Measurements from ENCODE around the gene OXA1L.
"Not testable (repeated sequence)": the region's sequence is repeated elsewhere in the genome, so short reads cannot be mapped to it uniquely, and the experiment has no call there.

Gene OXA1L

GRCh38 chr14:22770481-22771187 is 4.1 kb downstream of the OXA1L start:
- no peak for DNase-seq

GRCh38 chr14:22772725-22773124 is 6.2 kb downstream of the OXA1L start:
- no peak for DNase-seq

- DNase-seq = no peak
These were observed 6.9 kb downstream of the OXA1L start for GRCh38 chr14:22773162-22774010.

GRCh38 chr14:22774011-22774706 is 7.7 kb downstream of the OXA1L start:
- no peak for DNase-seq

DNA sequence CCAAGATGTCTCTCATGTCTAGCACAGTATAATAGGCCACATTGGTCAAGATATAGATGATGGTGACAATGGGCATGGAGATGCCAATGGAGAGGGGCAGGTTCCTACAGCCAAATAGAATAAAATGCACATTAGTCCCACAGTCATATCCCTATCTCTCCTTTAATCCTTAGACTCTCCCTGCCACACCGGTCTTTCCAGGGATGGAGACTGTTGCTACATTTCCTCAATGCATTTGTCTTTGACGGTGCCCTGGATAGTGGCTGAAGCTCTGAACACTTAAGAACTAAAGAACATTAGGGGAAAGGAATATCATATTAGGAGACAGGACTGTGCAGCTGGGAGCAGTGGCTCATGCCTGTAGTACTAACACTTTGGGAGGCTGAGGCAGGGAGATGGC is 9.7 kb downstream of the OXA1L start:
- no peak for DNase-seq

DNA sequence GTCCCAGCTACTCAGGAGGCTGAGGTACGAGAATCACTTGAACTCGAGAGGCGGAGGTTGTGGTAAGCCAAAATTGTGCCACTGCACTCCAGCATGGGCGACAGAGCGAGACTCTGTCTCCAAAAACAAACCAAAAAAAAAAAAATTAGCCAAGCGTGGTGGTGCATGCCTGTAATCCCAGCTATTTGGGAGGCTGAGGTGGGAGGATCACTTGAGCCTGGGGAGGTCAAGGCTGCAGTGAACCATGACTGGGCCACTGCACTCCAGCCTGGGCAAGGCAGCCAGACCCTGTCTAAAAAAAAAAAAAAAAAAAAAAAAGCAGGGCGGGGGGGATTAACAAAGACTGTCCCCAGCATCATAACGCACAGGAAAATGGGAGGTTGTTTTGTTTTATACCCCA is 10.4 kb downstream of the OXA1L start:
- DNase-seq = not testable (repeated sequence)

DNA sequence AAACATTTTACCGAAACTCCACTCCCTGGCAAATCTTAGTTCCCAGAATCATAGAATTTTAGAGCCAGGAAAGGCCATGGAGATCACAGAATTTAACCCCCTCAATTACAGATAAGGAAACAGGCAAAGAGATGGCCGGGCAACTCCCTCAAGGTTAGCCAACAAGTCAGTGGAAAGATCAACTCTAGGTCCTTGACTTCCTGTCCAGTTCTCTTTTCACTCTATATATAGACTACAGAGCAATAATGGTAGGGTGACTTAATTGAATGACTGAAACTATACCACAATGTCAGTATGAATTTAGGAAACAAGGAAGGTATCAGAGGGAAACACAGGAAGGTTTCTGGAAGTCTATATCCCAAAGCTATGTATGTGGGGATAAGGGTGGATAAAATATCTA is 11.6 kb downstream of the OXA1L start:
- no peak for DNase-seq

GRCh38 chr14:22780105-22780679 is 13.7 kb downstream of the OXA1L start:
- no peak for DNase-seq

DNA sequence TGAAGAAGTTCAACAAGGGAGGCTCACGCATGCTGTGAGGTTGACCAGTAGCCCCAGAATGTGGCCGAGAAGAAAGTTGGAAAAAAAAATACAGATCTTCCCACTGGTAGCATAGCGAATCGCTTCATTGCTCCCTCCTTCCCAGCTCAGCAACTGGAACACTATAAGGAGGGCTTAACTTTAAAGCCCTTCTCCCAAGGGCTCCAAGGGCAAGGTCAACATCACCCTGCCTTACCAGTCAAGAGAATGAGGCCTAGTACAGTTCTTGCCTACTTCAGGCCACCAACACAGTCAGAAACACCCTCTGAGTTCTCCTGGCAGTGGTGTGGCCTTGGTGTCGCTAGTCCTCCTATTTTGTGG is 14.4 kb downstream of the OXA1L start:
- no peak for DNase-seq

- no peak for DNase-seq
These were observed 15.0 kb downstream of the OXA1L start for GRCh38 chr14:22781301-22781991.

GRCh38 chr14:22786685-22787084 is 20.2 kb downstream of the OXA1L start:
- no peak for DNase-seq

DNA sequence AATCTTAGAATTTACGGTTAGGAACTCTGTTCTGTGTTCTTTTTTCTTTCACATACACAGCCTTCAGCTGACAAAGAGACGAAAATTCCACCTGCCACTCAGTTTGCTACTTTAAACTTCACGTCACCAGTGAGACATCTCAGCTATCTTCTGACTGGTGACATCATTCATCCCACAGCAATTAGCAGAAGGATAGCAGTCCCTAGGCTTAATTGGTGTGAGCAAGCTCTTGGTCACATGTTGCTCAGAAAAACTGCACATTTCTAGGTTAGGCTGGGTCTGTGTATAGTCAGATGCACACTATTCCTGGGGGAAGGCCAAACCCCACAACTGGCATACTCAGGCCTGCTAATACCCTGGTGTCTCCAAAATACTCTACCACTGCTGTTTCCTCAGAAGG is 24.8 kb downstream of the OXA1L start:
- no peak for DNase-seq

DNA sequence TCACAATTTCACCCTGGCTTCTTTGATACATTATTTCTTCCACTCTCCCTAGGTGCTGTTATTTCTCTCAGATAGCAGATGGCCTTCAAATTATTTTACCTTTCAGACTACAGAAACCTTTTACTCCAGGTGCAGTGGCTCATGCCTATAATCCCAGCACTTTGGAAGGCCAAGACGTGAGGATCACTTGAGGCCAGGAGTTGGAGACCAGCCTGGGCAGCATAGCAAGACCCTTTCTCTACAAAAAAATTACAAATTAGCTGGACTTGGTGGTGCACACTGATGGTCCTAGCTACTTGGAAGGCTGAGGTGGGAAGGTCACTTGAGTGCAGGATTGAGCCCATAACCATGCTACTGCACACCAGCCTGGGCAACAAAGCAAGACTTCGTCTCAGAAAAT is 25.7 kb downstream of the OXA1L start:
- no peak for DNase-seq

GRCh38 chr14:22793550-22793949 is 27.1 kb downstream of the OXA1L start:
- not testable (repeated sequence) for DNase-seq

GRCh38 chr14:22793976-22794375 is 27.5 kb downstream of the OXA1L start:
- DNase-seq = no peak

GRCh38 chr14:22794551-22794951 is 28.1 kb downstream of the OXA1L start:
- no peak for DNase-seq

DNA sequence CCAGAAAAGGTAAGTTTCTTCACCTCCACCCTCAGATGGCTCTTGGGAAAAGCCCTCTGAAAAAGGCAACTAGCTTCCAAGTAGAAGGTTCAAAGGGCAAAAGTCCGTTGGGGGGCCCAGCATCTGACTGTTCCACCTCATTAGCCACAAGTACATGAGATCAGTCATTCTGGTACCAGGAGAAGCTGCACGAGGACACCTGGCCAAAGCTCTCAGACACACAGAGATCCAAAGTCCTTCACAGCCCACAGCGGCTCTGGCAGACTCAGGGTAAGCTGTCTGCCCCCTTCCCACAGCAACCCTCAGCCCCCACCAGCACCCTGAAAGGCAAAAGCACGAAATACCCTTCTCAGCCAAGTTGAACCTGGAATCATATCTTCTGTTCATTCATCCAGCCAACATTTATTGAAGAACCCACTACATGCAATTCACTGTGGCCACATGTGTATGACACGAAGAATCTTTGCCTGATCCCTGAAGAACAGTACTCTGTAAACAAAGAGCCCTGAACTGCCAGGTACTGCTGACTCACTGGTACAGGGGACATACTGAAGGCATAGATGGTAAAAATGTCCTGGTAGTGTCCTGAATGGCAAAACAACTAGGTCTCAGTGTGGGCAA is 29.7 kb downstream of the OXA1L start:
- DNase-seq = no peak

- DNase-seq = no peak
These were observed 30.8 kb downstream of the OXA1L start for GRCh38 chr14:22797017-22797917.

DNA sequence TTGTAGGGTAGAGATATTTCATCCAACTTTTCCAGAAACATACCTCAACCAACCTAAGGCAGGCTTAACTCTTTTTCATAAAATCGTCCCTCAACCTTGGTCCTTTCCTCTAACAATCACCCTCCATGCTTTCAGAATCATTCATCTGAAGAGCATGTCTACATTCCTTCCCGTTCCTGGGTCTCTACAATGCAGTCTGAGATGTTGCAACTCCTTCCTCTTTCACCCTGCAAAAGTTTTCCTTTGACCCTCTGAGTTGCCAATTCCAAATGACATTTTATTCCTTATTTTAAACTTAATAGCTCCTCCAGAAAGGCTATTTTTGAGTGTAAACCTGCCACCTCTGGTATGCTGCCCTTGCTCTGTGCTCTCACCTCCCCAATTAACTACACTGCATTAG is 32.0 kb downstream of the OXA1L start:
- DNase-seq = no peak

- no peak for DNase-seq
These were observed 33.9 kb downstream of the OXA1L start for GRCh38 chr14:22800346-22800745.

- no peak for DNase-seq
These were observed 35.2 kb downstream of the OXA1L start for GRCh38 chr14:22801716-22802115.
